ENCODE measurements around the gene ZNF668. TPM values are rescaled to one million over a fixed set of nuclear protein-coding genes. Genes with fewer than 3 reads are reported as not detected.
"Not testable (repeated sequence)": the region's sequence is repeated elsewhere in the genome, so short reads cannot be mapped to it uniquely, and the experiment has no call there.

The ZNF668 gene
- total RNA-seq, 2 donors from 2014 or later = 16.4 to 30.5 TPM

DNA sequence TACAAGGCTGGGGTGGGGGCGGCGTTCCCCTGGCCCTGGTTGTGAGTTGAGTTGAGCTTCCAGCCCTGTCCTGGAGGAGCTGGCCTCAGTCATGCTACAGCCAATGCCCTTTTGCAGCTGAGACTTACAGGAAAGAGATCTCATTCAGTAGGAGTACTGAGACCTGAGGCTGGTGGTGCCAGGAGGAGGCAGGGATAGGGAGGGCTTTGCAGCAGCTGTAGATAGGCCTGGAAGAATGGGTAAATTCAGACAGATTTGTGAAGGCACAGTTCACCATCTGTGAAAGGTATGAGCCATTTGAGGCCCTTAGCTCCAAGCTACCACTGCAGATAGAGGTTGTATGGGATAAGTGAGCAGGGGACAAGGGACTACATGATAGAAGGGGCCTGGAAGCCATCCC, 35.0 kb downstream of the ZNF668 start:
- H3K36me3 Mint-ChIP-seq = peaks cover 6% of the 10 kb centered on the region
- H3K27me3 Mint-ChIP-seq = no peaks in the 10 kb centered on the region
- H3K27ac Mint-ChIP-seq = no peak overlapping the region
- peaks cover 15 to 18% of the 10 kb centered on the region in 2 donors for H3K4me1 Mint-ChIP-seq (ENCODE audit: low read depth in 2 of 2)
- DNase-seq (ENCODE audit: low spot score) = no peak
- no peak for ATAC-seq
- H3K4me3 Mint-ChIP-seq = no peak overlapping the region
- no peaks in the 10 kb centered on the region for H3K9me3 Mint-ChIP-seq

DNA sequence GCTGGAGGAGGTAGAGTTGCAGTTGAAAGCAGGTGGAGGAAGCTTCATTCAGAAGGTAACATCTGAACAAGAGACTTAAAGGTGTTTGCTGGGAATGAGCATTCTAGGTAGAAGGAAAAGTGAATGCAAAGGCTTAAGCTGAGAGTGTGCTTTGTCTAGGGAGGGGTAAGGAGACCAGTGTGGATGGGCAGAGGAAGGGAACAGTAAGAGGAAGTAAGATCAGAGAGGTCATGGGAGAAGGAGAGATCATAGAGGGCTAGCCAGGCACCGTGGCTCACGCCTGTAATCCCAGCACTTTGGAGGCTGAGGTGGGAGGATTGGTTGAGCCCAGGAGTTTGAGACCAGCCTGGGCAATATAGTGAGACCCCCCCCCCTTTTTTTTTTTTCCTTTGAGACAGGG, 37.3 kb downstream of the ZNF668 start:
- H3K27me3 Mint-ChIP-seq = no peaks in the 10 kb centered on the region
- no peaks in the 10 kb centered on the region for H3K9me3 Mint-ChIP-seq
- peaks cover 6% of the 10 kb centered on the region for H3K36me3 Mint-ChIP-seq
- H3K4me3 Mint-ChIP-seq = no peak overlapping the region
- ATAC-seq (no peak), DNase-seq (ENCODE audit: low spot score) (no peak)
- peak overlapping the region in 1 of 2 donors; percentile 14 for H3K27ac Mint-ChIP-seq
- H3K4me1 Mint-ChIP-seq (ENCODE audit: low read depth in 2 of 2) = peaks cover 24% of the 10 kb centered on the region in 2 donors

DNA sequence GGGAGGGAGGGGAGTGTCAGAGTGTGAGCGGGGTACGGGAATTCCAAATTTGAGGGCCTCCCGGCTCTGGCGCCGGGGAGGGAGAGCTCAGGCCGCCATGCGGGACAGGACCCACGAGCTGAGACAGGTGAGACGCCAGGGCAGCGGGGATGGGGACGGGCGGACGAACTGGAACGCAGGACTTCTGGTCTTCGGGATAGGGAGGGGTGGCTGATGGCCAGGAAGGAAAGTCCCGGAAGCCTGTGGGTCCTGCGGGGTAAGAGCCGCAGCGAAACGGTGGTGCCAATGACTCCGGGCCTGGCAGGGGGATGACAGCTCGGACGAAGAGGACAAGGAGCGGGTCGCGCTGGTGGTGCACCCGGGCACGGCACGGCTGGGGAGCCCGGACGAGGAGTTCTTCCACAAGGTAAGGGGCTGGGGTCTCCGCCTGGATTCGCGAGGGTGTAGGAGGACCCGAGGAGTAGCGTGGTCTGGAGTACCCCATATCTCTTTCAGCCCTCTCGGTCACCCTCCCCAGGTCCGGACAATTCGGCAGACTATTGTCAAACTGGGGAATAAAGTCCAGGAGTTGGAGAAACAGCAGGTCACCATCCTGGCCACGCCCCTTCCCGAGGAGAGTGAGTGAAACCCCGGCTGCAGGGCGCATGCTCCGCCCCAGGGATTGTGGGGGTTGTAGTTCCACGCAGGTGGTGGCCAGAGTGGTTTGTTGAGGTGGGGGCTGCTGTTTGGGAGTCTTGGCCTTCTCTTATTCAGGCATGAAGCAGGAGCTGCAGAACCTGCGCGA, 40.1 kb downstream of the ZNF668 start:
- H3K9me3 Mint-ChIP-seq = no peaks in the 10 kb centered on the region
- peaks cover 24% of the 10 kb centered on the region in 2 donors for H3K4me1 Mint-ChIP-seq (ENCODE audit: low read depth in 2 of 2)
- peak; percentile 90 for DNase-seq (ENCODE audit: low spot score)
- peaks cover 6% of the 10 kb centered on the region for H3K36me3 Mint-ChIP-seq
- no peaks in the 10 kb centered on the region for H3K27me3 Mint-ChIP-seq
- H3K4me3 Mint-ChIP-seq = peak overlapping the region; percentile 99
- peak overlapping the region; percentile 90 to 91 for H3K27ac Mint-ChIP-seq
- peak; percentile 65 to 80 for ATAC-seq

DNA sequence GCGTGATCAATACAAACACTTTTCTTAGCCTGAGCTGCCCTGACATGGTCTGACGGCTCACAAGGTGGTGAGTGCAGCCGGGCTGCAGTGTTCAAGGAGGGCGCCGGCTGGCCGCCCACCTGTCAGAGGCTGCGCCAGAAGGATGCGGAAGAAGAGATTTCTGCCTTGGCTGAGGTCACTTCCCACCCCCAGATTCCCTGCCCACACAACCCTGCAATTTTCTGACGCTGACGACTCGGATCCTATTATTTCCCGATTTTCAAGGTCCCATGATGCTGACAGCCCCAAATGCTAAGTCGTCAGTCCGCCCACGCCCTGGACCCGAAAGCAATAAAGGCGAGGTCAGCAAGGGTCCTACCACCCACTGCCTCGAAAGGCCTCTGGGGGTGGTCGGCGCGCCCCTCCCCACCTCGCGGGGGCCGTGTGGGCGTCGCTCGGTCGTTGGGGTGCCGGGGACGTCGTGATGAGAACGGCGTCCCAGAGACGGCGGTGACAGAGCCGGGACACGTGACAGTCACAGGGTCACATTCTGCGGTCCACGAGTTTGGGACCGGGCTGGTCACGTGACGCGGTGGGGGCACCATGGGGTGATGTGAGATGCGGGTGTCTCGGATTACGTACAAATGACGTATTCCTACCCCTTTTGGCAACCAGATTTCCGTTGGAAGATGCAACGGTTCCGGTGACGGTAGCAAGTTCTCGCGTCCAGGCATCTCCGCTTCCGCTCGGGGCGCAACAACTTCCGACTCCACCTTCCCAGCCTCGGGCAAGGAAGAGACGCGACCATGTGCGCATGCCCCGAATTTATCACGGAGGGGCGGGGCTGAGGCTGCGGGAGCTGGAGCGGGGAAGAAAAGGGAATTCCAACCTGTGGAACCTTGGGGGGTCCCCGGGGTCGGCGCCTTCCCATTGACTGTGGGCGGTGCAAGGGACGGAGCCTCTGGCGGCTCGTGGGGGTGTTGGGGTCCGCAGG, 41.0 kb downstream of the ZNF668 start, which contains the start of gene STX4:
Gene STX4, plus strand, starts transcription at position 823 of the 973 bp plus-strand sequence. CDS start 248 bp downstream, outside the sequence.
- Mint-ChIP-seq H3K36me3 (peaks cover 6% of the 10 kb centered on the region), H3K4me3 (peak within 1 kb of the TSS; percentile 99), H3K4me1 (ENCODE audit: low read depth in 2 of 2) (peaks cover 24% of the 10 kb centered on the region in 2 donors), H3K27me3 (no peaks in the 10 kb centered on the region), H3K27ac (peak within 1 kb of the TSS; percentile 90 to 91), H3K9me3 (no peaks in the 10 kb centered on the region)
- DNase-seq (ENCODE audit: low spot score) = peak; percentile 97
- ATAC-seq = peak; percentile 87 to 92

DNA sequence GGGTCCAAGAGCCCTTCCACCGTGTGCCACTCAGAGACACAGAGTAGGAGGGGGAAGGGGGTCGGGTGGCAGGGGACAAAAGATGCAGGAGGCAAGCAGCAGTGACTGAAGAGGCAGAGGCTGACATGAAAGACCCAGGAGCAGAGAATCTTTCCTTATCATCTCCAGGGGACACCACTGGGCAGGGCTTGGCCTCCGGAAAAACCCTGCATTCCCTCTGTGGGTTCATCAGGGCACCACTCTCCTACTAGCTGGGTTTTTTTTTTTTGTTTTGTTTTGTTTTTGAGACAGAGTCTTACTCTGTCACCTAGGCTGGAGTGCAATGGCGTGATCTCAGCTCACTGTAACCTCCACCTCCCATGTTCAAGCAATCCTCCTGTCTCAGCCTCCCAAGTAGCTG, 42.8 kb downstream of the ZNF668 start:
- Mint-ChIP-seq H3K4me3 (no peak overlapping the region), H3K27me3 (no peaks in the 10 kb centered on the region), H3K27ac (peak overlapping the region; percentile 90 to 91), H3K9me3 (no peaks in the 10 kb centered on the region), H3K36me3 (peaks cover under 1% of the 10 kb centered on the region), H3K4me1 (ENCODE audit: low read depth in 2 of 2) (peaks cover 19 to 21% of the 10 kb centered on the region in 2 donors)
- no peak for ATAC-seq
- DNase-seq (ENCODE audit: low spot score) = no peak

DNA sequence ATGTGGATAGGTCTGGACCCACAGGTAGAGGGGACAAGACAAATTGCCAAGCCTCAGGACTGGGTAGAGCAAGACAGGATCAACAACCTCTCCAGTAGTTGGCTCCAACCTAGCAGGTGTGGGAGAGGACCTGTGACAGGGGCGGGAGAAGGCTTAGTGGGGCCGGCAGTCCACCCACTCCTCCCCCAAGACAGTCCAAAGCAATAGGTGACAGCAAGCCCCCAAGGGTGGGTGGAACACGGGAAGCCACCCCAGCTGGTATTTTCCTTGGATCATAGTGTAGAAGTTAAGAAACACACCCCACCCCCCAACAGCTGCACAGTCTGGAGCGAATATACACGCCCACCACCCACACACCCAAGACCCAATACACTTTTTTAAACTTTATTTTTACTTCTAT, 44.8 kb downstream of the ZNF668 start:
- DNase-seq (ENCODE audit: low spot score) (no peak), ATAC-seq (no peak)
- Mint-ChIP-seq H3K27me3 (no peaks in the 10 kb centered on the region), H3K4me3 (no peak overlapping the region), H3K36me3 (no peaks in the 10 kb centered on the region), H3K27ac (no peak overlapping the region), H3K9me3 (no peaks in the 10 kb centered on the region), H3K4me1 (ENCODE audit: low read depth in 2 of 2) (peaks cover 9 to 11% of the 10 kb centered on the region in 2 donors)

DNA sequence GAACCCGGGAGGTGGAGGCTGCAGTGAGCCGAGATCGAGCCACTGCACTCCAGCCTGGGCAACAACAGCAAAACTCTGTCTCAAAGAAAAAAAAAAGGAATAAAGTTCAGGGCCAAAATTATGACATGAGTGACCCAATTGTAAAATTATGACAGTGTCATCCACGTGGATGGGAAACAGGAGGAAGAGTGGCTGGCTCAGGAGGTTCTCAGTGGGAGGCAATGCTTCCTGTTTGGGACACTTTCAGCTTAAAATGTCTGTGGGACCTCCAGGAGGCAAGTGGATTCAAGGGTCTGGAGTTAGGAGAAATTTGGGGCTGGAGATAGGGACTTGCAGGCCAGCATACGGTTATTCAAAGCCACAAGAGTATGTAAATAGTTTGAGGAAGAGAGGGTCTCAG, 48.7 kb downstream of the ZNF668 start:
- Mint-ChIP-seq H3K9me3 (no peaks in the 10 kb centered on the region), H3K36me3 (no peaks in the 10 kb centered on the region)

DNA sequence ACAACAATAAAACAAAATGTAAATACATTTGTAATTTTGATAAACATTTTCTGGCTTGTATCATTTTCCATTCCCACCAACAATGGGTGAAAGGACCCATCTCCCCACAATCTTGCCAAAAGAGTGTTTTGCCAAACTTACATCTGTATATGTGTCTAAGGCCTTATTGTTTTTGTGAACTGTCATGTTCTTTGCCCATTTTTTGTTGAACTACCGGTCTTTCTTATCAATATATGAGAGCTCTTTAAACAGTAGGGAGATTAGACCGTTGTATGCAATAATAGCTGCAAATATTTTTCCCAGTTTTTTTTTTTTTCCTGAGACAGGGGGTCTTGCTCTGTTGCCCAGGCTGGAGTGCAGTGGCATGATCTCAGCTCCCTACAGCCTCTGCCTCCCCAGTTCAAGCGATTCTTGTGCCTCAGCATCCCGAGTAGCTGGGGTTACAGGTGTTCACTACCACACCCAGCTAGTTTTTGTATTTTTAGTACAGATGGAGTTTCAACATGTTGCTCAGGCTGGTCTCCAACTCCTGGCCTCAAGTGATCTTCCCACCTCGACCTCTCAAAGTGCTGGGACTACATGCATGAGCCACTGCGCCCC, 50.3 kb downstream of the ZNF668 start:
- Mint-ChIP-seq H3K4me3 (no peak overlapping the region), H3K27ac (no peak overlapping the region), H3K27me3 (no peaks in the 10 kb centered on the region), H3K9me3 (no peaks in the 10 kb centered on the region), H3K4me1 (ENCODE audit: low read depth in 2 of 2) (no peaks in the 10 kb centered on the region), H3K36me3 (no peaks in the 10 kb centered on the region)
- ATAC-seq (no peak), DNase-seq (ENCODE audit: low spot score) (no peak)

More for the DNA sequence above, 48.7 kb downstream of the ZNF668 start:
- Mint-ChIP-seq H3K4me1 (ENCODE audit: low read depth in 2 of 2) (no peaks in the 10 kb centered on the region), H3K27ac (no peak overlapping the region), H3K4me3 (no peak overlapping the region), H3K27me3 (no peaks in the 10 kb centered on the region)
- DNase-seq (ENCODE audit: low spot score) = no peak
- no peak for ATAC-seq

DNA sequence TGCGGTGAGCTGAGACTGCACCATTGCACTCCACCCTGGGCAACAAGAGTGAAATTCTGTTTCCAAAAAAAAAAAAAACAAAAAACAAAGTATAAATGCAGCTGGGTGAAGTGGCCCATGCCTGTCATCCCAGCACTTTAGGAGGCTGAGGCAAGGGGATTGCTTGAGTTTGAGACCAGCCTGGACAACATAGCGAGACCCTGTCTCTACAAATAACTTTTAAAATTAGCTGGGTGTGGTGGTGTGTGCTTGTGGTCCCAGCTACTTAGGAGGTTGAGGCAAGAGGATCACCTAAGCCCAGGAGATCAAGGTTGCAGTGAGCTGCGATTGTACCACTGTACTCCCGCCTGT, 50.8 kb downstream of the ZNF668 start:
- Mint-ChIP-seq H3K4me1 (ENCODE audit: low read depth in 2 of 2) (no peaks in the 10 kb centered on the region), H3K4me3 (no peak overlapping the region), H3K9me3 (no peaks in the 10 kb centered on the region), H3K36me3 (no peaks in the 10 kb centered on the region), H3K27ac (no peak overlapping the region), H3K27me3 (no peaks in the 10 kb centered on the region)
- peak; percentile 16 for DNase-seq (ENCODE audit: low spot score)
- ATAC-seq = no peak

DNA sequence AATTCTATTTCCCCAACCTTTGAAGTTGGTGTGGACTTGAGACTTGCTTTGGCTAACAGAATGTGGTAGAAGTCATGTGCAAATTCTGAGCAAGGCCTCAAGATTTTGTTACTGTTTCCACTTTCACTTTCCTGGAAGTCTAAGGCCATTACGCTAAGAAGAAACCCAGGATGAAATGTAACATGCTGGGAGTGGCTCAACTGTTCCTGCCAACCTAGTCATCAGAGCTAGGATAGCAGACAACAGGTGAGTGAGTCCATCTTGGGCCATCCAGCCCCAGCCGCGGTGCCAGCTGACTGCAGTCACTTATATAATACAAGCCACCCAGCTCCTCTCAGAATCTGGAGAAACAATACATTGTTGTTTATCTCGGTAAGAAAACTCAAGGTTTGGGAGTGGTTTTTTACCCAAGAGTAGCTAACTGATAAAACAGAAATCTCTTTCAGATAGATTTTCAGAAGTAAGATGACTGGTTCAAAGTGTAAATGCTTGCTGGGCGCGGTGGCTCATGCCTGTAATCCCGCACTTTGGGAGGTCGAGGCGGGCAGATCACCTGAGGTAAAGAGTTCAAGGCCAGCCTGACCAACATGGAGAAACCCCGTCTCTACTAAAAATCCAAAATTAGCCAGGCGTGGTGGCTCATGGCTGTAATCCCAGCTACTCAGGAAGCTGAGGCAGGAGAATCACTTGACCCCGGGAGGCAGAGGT, 51.3 kb downstream of the ZNF668 start:
- ATAC-seq (no peak), DNase-seq (ENCODE audit: low spot score) (peak; percentile 32)
- Mint-ChIP-seq H3K27me3 (no peaks in the 10 kb centered on the region), H3K4me3 (no peak overlapping the region), H3K4me1 (ENCODE audit: low read depth in 2 of 2) (no peaks in the 10 kb centered on the region), H3K27ac (no peak overlapping the region), H3K9me3 (no peaks in the 10 kb centered on the region), H3K36me3 (no peaks in the 10 kb centered on the region)

DNA sequence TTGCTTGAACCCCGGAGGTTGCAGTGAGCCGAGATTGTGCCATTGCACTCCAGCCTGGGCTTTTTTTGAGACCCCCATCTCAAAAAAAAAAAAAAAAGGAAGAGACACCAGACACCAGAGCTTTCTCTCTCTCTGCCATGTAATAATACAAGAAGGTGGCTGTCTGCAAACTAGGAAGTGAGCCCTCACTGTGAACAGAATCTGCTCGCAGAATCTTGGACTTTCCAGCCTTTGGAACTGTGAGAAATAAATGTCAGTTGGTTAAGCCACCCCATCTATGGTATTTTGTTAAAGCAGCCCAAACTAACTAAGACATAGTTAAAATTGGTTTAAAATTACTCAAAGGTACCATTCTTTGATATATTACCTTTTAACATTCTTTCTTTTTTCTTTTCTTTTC, 53.5 kb downstream of the ZNF668 start:
- ATAC-seq = no peak
- Mint-ChIP-seq H3K4me1 (ENCODE audit: low read depth in 2 of 2) (no peaks in the 10 kb centered on the region), H3K27me3 (no peaks in the 10 kb centered on the region), H3K4me3 (no peak overlapping the region), H3K9me3 (no peaks in the 10 kb centered on the region), H3K36me3 (no peaks in the 10 kb centered on the region), H3K27ac (no peak overlapping the region)
- DNase-seq (ENCODE audit: low spot score) = no peak

DNA sequence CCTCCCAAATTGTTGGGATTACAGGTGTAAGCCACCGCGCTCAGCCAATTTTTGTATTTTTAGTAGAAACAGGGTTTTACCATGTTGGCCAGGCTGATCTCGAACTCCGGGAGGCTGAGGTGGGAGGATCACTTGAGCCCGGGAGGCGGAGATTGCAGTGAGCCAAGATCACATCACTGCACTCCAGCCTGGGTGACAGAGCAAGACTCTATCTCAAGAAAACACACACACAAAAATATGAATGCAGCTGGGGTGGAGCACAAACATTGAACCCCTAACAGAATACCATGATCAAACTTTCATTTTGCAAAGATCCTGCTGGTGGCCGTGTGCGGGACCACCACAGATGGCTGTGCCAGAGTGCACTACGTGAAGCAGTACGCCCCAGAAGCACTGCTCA, 56.3 kb downstream of the ZNF668 start:
- not testable (repeated sequence) for H3K36me3 Mint-ChIP-seq; H3K4me1 Mint-ChIP-seq (ENCODE audit: low read depth in 2 of 2); ATAC-seq; H3K27ac Mint-ChIP-seq; DNase-seq (ENCODE audit: low spot score); H3K9me3 Mint-ChIP-seq; H3K4me3 Mint-ChIP-seq
- peaks cover 9 to 13% of the 10 kb centered on the region in 2 donors for H3K27me3 Mint-ChIP-seq

DNA sequence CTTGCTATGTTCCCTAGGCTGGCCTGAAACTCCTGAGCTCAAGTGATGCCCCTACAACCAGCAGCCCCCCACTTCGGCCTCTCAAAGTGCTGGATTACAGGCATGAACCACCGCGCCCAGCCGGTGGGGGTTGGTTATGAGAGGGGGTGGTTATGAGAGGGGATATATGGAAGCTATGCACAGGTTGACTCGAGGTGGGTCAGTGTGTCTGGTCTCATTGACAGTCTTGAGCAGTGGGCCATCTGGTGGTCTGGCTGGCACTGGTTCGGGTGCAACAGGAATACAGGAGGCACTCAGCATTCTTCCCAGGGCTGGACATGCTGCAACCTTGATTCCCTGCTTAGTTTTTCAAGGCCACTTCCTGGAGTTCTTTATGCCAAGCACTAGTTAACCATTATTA, 58.0 kb downstream of the ZNF668 start:
- Mint-ChIP-seq H3K4me3 (no peak overlapping the region), H3K27ac (no peak overlapping the region), H3K27me3 (peaks cover 27 to 28% of the 10 kb centered on the region in 2 donors), H3K9me3 (no peaks in the 10 kb centered on the region), H3K36me3 (no peaks in the 10 kb centered on the region), H3K4me1 (ENCODE audit: low read depth in 2 of 2) (peaks cover 6 to 10% of the 10 kb centered on the region in 2 donors)
- ATAC-seq (no peak), DNase-seq (ENCODE audit: low spot score) (no peak)
